ENCODE data around the gene RFFL. TPM values are rescaled to one million over a fixed set of nuclear protein-coding genes. Genes with fewer than 3 reads are reported as not detected.

RFFL gene
- total RNA-seq, 1 experiment from 2014 or later: 40.3 TPM

- ChIA-PET RAD21 (ENCODE audit: low non-redundant PET in 1 of 2, low total read pairs in 2 of 2, uncharacterized antibody in 2 of 2, unreplicated experiment in 2 of 2) (interaction anchor here in 1 of 2 experiments (0.6 kb wide), 1 partner anchor 100 kb away, joined by 3 read pairs; no protein-coding TSS in a partner anchor), CTCF (interaction anchor here (0.5 kb wide), 1 partner anchor 19 kb away, joined by 3 read pairs; no protein-coding TSS in a partner anchor)
Measured at GRCh38 chr17:34989473-34989872, 74.0 kb downstream of the RFFL start.

More at GRCh38 chr17:34989473-34989872, 74.0 kb downstream of the RFFL start:
- Histone ChIP-seq H3K9ac (ENCODE audit: low read length) (no peak overlapping the region), H2AFZ (ENCODE audit: low read depth, low read length, poor library complexity, severe bottlenecking) (no peak overlapping the region), H3K9me2 (ENCODE audit: insufficient read depth) (no peaks in the 10 kb centered on the region), H3K27me3 (ENCODE audit: insufficient read depth, low read length) (no peaks in the 10 kb centered on the region), H3K27ac (ENCODE audit: low read depth, low read length) (no peak overlapping the region), H3K4me2 (ENCODE audit: low read length) (no peak overlapping the region), H3K4me3 (replicated peaks in 1 of 2; ENCODE audit: low read depth in 1 of 2, low read length in 2 of 2) (no peak overlapping the region), H3K9me3 (ENCODE audit: control insufficient read depth in 1 of 2, insufficient read depth in 1 of 2, low read depth in 1 of 2, low read length in 2 of 2) (no peaks in the 10 kb centered on the region), H3K79me2 (ENCODE audit: insufficient read depth, low read length) (no peaks in the 10 kb centered on the region; the same call in 1 of the 2 replicates), H4K20me1 (ENCODE audit: insufficient read depth) (no peaks in the 10 kb centered on the region), H3K36me3 (ENCODE audit: control insufficient read depth in 1 of 2, insufficient read depth in 2 of 2, low read length in 2 of 2) (peaks cover 37 to 51% of the 10 kb centered on the region in 2 experiments; a peak in 3 of 4 replicates), H3K4me1 (ENCODE audit: control insufficient read depth in 1 of 2, insufficient read depth in 2 of 2, low read length in 2 of 2) (no peaks in the 10 kb centered on the region)
- no TSS peak for BruUV-seq (replicated peaks)
- POLR2A ChIA-PET: no interaction called here
- intact Hi-C loops (cut with micrococcal nuclease): no loop called here
- no peak for DNase-seq (ENCODE audit: low read depth, low spot score)
- TF ChIP-seq SP1 (IDR thresholded peaks at IDR 0.05; ENCODE audit: low read depth): no peak
- no peak for TF ChIP-seq REST (IDR thresholded peaks at IDR 0.05; ENCODE audit: low read depth)
- no peak for TF ChIP-seq ZBTB33 (IDR thresholded peaks at IDR 0.05; ENCODE audit: extremely low read depth, insufficient replicate concordance, low read length)
- no peak for TF ChIP-seq CBX3 (IDR thresholded peaks at IDR 0.05; ENCODE audit: low read depth)
- no peak for TF ChIP-seq JUND (IDR thresholded peaks at IDR 0.05)
- no peak for TF ChIP-seq ZNF274 (IDR thresholded peaks at IDR 0.05; ENCODE audit: low read depth, low read length)
- no peak for ATAC-seq

All from HCT116 (cell line).